Spleen (tissue), 11 donors: ENCODE results near the gene VPS4B. TPM values are rescaled to one million over a fixed set of nuclear protein-coding genes. Genes with fewer than 3 reads are reported as not detected.

Experiments
- DNase-seq: peaks from one replicate; pipeline ENCODE4 v3.0.0-alpha.2; 2020
- H3K27ac ChIP-seq, 8 donors: fragments of 200-600 bp; sonication (generic) in 7 of 8; 1 replicate in 4 of 8; 2 replicates in 4 of 8; pipeline versions ENCODE4 v1.5.0 to v1.8.0; 2016 to 2021; ENCODE audit warnings: inconsistent platforms in 4 of 8, mild to moderate bottlenecking in 4 of 8, moderate library complexity in 1 of 8
- H3K27me3 ChIP-seq, 7 donors: fragments of 200-600 bp; sonication (generic) in 6 of 7; replicated peaks in 1 of 7; 1 replicate in 4 of 7; 2 replicates in 3 of 7; pipeline versions ENCODE4 v1.5.0 to v1.8.0; 2016 to 2021; ENCODE audit warnings: inconsistent platforms in 3 of 7, mild to moderate bottlenecking in 1 of 7
- H3K36me3 ChIP-seq, 6 donors: fragments of 200-600 bp; sonication (generic) in 5 of 6; 1 replicate in 4 of 6; 2 replicates in 2 of 6; pipeline versions ENCODE4 v1.5.0 to v1.8.0; 2016 to 2021; ENCODE audit warnings: inconsistent platforms in 2 of 6
- H3K4me1 ChIP-seq, 6 donors: fragments of 200-600 bp; sonication (generic) in 5 of 6; 1 replicate in 3 of 6; 2 replicates in 3 of 6; pipeline versions ENCODE4 v1.5.0 to v1.8.0; 2016 to 2021; ENCODE audit warnings: inconsistent platforms in 3 of 6
- H3K4me3 ChIP-seq, 8 donors: fragments of 200-600 bp; sonication (generic) in 7 of 8; 1 replicate in 4 of 8; 2 replicates in 4 of 8; pipeline versions ENCODE4 v1.5.0 to v1.8.0; 2016 to 2021; ENCODE audit warnings: inconsistent platforms in 4 of 8, mild to moderate bottlenecking in 4 of 8, moderate library complexity in 2 of 8
- H3K9me3 ChIP-seq, 8 donors: fragments of 200-600 bp; sonication (generic) in 7 of 8; 1 replicate in 4 of 8; 2 replicates in 4 of 8; pipeline versions ENCODE4 v1.5.0 to v1.8.0; 2016 to 2021; ENCODE audit warnings: inconsistent platforms in 4 of 8
- POLR2A ChIP-seq, 3 donors: fragments of 450-650 bp; IDR thresholded peaks; one replicate each; pipeline ENCODE4 v1.5.1; 2017; ENCODE audit warnings: antibody characterized with exemption in 3 of 3, mild to moderate bottlenecking in 1 of 3
- POLR2AphosphoS5 ChIP-seq, 3 donors: sonication (generic); formaldehyde crosslinking; IDR thresholded peaks; one replicate each; pipeline ENCODE4 v1.5.1; 2017; ENCODE audit warnings: antibody characterized with exemption in 3 of 3
- WGBS, 5 donors: extraction: QIAGEN DNeasy Blood & Tissue Kit in 3 of 5; methylation state at CpG; one replicate each; pipeline versions ENCODE4 v1.1.5 to v1.1.7; 2013 to 2018; 5-methylcytosine and 5-hydroxymethylcytosine counted together
- intact Hi-C: fragments of 100-400 bp; cut with DNase I; formaldehyde crosslinking; loops from one replicate; pipeline ENCODE4 v1.15.0; 2023; ENCODE audit warnings: low total_unique reads
- polyA plus RNA-seq, 3 donors: library from polyadenylated mRNA; stranded (reverse); fragments of 200-250 nt; gene quantifications; one replicate each; pipeline ENCODE4 v1.2.1, GENCODE V29; 2013
- total RNA-seq, 7 donors: library from RNA; depleted of rRNA in 3 of 7; stranded (reverse); fragments of >200 nt in 3 of 7; fragmentation: NEBNext Ultra II Directional in 4 of 7; extraction: Animal tissue kit (Norgen Biotek cat#: 25700) in 4 of 7; gene quantifications; one replicate each; pipeline versions ENCODE4 v1.1.0 to v1.2.1, GENCODE V29; 2016 to 2021
- TF ChIP-seq, protein P1 (sequence below), 11 experiments: fragments of 200-600 bp in 7 of 11; fragments of 450-650 bp in 4 of 11; sonication (generic) in 4 of 11; IDR thresholded peaks in 8 of 11; conservative IDR thresholded peaks in 3 of 11; 1 replicate in 7 of 11; 2 replicates in 4 of 11; pipeline versions ENCODE4 v1.4.0 to v1.8.0; 2016 to 2021; ENCODE audit warnings: antibody characterized with exemption in 11 of 11, inconsistent platforms in 4 of 11, mild to moderate bottlenecking in 1 of 11
- donor health status: healthy with polysubstance abuse.
- donor health status: DM: no; HTN: no; CAD: no; lungs with moderate emphysema.
- donor health status: DM: no; HTN: no; CAD: no.
- donor health status: Bipolar disorder and iron deficiency.
- donor health status: healthy.
- donor health status: DM: no; HTN: no; CAD: no.
- donor health status: DM: yes; HTN: yes; CAD: no.

Gene VPS4B
- total and polyA plus RNA-seq, 10 donors: 11.1 to 69.4 (median 48.0) TPM

DNA sequence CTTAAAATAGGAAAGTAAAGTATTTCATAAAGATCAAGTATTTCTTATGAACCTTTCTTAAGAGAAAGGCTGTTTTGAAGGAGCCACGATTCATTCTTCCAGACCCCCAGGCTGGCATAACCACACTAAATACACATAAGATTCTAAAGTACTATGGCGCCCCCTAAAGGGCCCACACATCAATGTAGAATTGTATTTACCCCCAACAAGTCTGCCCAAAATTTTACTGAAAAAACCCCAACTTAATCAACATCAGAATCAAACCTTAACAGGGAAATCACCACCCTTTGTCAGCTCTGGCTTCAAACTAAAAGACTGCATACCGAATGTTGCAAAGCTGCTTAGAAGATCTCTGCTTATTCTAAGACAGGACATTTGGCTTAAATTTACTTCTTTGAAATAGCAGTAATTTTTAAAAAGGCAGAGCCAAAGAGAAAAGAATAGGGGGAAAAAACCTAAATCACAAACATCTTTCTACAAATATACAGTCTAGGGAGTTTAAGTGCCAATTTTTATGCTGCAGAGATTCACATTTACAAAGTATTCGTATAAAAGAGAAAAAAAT, 82.3 kb downstream of the VPS4B start:
- intact Hi-C loops: no loop called here
- DNase-seq: no peak
- no peaks in the 10 kb centered on the region for H3K27me3 ChIP-seq
- no peak for TF ChIP-seq POLR2AphosphoS5 (IDR thresholded peaks at IDR 0.05)
- TF ChIP-seq, protein P1, sequence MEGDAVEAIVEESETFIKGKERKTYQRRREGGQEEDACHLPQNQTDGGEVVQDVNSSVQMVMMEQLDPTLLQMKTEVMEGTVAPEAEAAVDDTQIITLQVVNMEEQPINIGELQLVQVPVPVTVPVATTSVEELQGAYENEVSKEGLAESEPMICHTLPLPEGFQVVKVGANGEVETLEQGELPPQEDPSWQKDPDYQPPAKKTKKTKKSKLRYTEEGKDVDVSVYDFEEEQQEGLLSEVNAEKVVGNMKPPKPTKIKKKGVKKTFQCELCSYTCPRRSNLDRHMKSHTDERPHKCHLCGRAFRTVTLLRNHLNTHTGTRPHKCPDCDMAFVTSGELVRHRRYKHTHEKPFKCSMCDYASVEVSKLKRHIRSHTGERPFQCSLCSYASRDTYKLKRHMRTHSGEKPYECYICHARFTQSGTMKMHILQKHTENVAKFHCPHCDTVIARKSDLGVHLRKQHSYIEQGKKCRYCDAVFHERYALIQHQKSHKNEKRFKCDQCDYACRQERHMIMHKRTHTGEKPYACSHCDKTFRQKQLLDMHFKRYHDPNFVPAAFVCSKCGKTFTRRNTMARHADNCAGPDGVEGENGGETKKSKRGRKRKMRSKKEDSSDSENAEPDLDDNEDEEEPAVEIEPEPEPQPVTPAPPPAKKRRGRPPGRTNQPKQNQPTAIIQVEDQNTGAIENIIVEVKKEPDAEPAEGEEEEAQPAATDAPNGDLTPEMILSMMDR (IDR thresholded peaks at IDR 0.05 in 8 of 11, conservative IDR thresholded peaks at IDR 0.05 in 3 of 11): peak in 8 of 11 experiments; percentile 9 to 65 (median 50)
- no peak for TF ChIP-seq POLR2A (IDR thresholded peaks at IDR 0.05)
- peaks cover 0 to 4% (median 0%) of the 10 kb centered on the region in 6 donors for H3K4me1 ChIP-seq
- WGBS, 5 donors: 28 to 43% (median 32%) methylated on average over 4 of the region's 4 CpGs
- no peak overlapping the region for H3K4me3 ChIP-seq
- peaks cover 0 to 94% (median 42%) of the 10 kb centered on the region in 6 donors for H3K36me3 ChIP-seq
- H3K27ac ChIP-seq: no peak overlapping the region
- H3K9me3 ChIP-seq: no peaks in the 10 kb centered on the region

Other genes starting within 250 kb of the VPS4B start
- gene BCL2, start 102.7 kb downstream of the VPS4B start, total RNA-seq: 100 to 1,000 TPM in 1 of 7 donors, 10 to 100 TPM in 6; 65.7 to 112 (median 83.2) TPM
- gene BCL2, start 102.7 kb downstream of the VPS4B start, polyA plus RNA-seq: 10 to 100 TPM in 2 of 3 donors, 1 to 10 TPM in 1; 9.6 to 18.0 (median 15.0) TPM
- gene KDSR, start 55.3 kb downstream of the VPS4B start, total RNA-seq: 10 to 100 TPM; 31.1 to 42.2 (median 33.3) TPM
- 10 to 100 TPM in 1 of 3 donors, 1 to 10 TPM in 2; 5.7 to 10.2 (median 8.9) TPM for gene KDSR, start 55.3 kb downstream of the VPS4B start, polyA plus RNA-seq
- not detected for gene SERPINB5, start 54.5 kb upstream of the VPS4B start, total RNA-seq
- under 1 TPM in 1 of 3 donors, not detected in 2; 0.02 TPM for gene SERPINB5, start 54.5 kb upstream of the VPS4B start, polyA plus RNA-seq
- gene SERPINB12, start 119.9 kb upstream of the VPS4B start, total RNA-seq: not detected
- not detected for gene SERPINB12, start 119.9 kb upstream of the VPS4B start, polyA plus RNA-seq
- gene SERPINB13, start 164.9 kb upstream of the VPS4B start, total RNA-seq: not detected
- under 1 TPM in 1 of 3 donors, not detected in 2; 0.16 TPM for gene SERPINB13, start 164.9 kb upstream of the VPS4B start, polyA plus RNA-seq
- gene SERPINB4, start 221.8 kb upstream of the VPS4B start, total RNA-seq: not detected
- under 1 TPM in 1 of 3 donors, not detected in 2; 0.09 TPM for gene SERPINB4, start 221.8 kb upstream of the VPS4B start, polyA plus RNA-seq
- not detected for gene SERPINB3, start 239.4 kb upstream of the VPS4B start, total RNA-seq
- gene SERPINB3, start 239.4 kb upstream of the VPS4B start, polyA plus RNA-seq: under 1 TPM in 2 of 3 donors, not detected in 1; 0.05 to 0.09 TPM